AG04449 (cell line): ENCODE data around the gene PTPRK.

Source experiments
- CTCF ChIA-PET: fragments of 350-600 bp; formaldehyde crosslinking; extraction: SDS; loops from one replicate; lab custom pipeline; 2021; ENCODE audit warnings: antibody characterized with exemption; lab: Yijun Ruan, JAX
- POLR2A ChIA-PET: fragments of 400-600, 350-600 bp; formaldehyde crosslinking; extraction: SDS; loops from one replicate; lab custom pipeline; 2020; ENCODE audit warnings: antibody characterized with exemption, inconsistent platforms; lab: Yijun Ruan, JAX
- DNase-seq: peaks from one replicate; pipeline ENCODE4 v3.0.0-alpha.2; 2010; ENCODE audit warnings: low read depth, low spot score
- H3K4me3 ChIP-seq: 2 replicates; pipeline ENCODE4 v1.5.1; 2011; ENCODE audit warnings: low read depth, mild to moderate bottlenecking, control low read depth, low read length
- TF ChIP-seq, protein P1 (sequence below): IDR thresholded peaks from one replicate; pipeline ENCODE4 v1.5.1; 2011; ENCODE audit warnings: mild to moderate bottlenecking, moderate library complexity, low read length, control low read depth, inconsistent platforms; ENCODE audit not compliant: insufficient read depth; ENCODE audit errors: missing control alignments

The PTPRK gene

DNA sequence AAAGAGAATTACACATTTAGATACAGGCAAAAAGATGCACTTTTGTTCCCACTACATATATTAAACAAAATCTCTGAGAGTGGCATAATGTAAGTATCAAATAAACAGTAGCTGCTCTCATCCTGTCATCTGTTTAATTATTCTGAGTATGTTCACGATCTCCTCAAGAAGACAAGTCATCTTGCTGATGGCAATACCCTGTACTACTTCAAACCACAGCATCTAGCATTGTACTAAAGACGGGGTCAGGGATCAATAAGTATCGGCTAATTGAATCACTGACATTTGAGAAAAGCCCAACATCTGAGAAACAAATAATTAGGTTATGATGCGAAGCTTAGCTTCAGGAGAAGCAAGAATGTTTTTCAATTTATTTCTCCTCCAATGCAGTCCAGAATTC, 175.1 kb downstream of the PTPRK start:
- no peak for DNase-seq
- TF ChIP-seq, protein P1, sequence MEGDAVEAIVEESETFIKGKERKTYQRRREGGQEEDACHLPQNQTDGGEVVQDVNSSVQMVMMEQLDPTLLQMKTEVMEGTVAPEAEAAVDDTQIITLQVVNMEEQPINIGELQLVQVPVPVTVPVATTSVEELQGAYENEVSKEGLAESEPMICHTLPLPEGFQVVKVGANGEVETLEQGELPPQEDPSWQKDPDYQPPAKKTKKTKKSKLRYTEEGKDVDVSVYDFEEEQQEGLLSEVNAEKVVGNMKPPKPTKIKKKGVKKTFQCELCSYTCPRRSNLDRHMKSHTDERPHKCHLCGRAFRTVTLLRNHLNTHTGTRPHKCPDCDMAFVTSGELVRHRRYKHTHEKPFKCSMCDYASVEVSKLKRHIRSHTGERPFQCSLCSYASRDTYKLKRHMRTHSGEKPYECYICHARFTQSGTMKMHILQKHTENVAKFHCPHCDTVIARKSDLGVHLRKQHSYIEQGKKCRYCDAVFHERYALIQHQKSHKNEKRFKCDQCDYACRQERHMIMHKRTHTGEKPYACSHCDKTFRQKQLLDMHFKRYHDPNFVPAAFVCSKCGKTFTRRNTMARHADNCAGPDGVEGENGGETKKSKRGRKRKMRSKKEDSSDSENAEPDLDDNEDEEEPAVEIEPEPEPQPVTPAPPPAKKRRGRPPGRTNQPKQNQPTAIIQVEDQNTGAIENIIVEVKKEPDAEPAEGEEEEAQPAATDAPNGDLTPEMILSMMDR = no peak
- ChIA-PET CTCF (no interaction called here), POLR2A (no interaction called here)
- no peak overlapping the region for H3K4me3 ChIP-seq

DNA sequence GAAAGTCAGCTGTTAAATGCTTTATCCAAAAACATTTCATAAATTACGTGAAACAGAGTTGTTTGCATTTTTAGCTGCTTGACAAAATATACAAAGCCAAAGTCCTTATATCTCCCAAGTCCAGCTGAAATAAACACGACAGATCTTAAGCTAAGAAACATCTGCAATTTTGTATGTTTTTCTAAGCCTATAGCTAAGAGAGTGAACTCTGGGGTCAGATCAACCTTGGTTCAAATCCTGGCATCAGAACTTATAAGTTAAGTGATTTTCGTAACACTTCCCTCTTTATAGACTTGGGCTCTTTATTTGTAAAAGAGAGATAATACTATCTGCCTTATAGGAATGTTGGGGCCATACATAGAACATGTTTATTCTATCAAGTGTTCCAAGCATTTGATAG, 176.7 kb downstream of the PTPRK start:
- CTCF ChIA-PET = no interaction called here
- TF ChIP-seq, protein P1 = no peak
- H3K4me3 ChIP-seq = no peak overlapping the region
- no peak for DNase-seq
- POLR2A ChIA-PET = no interaction called here

DNA sequence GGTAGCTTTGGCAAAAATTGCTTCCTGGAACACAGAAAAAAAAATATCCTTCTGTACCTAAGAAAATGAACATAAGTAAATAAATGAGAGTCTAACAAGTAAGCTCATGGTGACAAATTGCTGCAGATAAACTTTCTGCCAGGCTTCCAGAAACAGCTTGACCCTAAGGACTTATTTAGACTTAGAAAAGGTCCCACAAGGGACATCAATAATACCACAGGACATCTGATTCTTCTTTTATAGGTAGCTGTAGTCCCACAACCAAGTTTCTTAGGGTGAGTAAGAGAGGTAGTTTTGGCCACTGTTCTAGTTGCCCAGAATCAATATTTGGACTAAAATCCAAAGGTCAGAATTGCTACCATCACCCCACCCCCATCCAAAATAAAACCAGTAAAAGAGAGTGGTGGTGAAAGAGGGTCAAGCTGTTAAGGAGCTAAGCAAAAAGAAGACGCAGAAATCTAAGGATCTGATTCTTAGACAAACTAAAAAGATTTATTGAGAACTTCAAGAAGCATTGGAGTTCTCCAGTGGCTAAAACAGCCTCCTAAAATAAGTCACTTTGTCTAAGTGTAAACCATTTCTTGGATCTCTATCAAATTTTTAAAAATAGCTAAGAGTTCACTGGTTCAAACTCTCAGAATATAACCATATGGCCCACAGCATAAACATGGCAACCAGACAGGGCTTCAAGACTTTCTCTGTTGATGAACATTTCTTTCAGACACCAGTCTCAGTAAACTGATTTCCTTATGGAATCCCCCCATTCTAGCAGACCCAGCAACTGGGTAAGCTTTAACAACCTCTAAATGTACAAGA, 180.6 kb downstream of the PTPRK start:
- no peak for DNase-seq
- POLR2A ChIA-PET = no interaction called here
- H3K4me3 ChIP-seq = no peak overlapping the region
- CTCF ChIA-PET = interaction anchor here (0.7 to 1.0 kb wide), 2 partner anchors 10 to 484 kb away, joined by 3 read pairs; no protein-coding TSS in a partner anchor
- TF ChIP-seq, protein P1 = no peak

DNA sequence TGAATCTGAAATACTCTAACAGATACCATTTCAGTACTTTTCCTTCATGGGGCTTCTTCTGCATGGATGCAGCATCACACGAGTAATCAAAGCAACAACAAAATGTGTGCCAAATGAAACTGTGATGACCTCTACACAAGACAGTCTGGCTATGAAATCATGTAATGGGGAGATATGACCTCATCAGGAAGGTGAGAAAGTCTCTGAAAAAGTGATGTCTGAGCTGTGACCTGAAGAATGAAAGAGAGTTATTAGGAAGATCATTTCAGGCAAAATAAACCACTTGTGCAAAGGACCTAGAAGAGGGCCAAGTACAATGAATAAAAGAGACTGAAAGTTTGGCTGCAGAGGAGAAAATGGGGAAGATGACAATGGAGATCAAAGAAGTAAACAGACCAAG, 182.8 kb downstream of the PTPRK start:
- DNase-seq = no peak
- POLR2A ChIA-PET = no interaction called here
- H3K4me3 ChIP-seq = no peak overlapping the region
- CTCF ChIA-PET = no interaction called here
- TF ChIP-seq, protein P1 = no peak

DNA sequence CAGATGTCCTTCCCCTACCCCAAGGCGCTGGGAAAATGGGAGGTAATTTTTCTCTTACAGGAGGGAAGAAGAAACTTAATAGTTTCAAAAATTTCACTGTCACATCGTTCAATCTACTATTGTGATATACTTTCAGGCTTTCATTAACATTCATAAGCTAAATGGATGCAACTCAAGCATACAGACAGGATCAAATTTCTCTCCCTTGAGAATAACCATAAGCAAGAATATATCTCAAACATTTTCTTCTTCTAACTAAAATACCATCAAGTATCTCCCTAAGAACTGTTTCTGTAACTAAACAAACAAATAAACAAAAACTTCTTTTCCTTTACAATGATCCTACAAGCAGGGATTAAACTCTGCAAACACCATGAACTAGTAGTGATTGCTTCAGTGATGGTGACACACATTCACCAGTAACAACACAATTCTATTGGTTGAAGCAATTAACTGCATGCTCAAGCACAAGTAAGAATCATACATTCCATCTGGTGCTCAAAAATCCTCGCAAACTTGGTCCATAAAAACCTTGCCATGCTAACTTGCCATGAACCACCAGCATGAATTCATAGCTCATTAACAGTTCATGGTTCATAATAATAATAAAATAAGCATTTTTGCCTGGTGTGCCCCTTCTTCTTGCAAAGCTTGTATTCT, 183.8 kb downstream of the PTPRK start:
- ChIA-PET POLR2A (no interaction called here), CTCF (no interaction called here)
- DNase-seq = no peak
- TF ChIP-seq, protein P1 = no peak
- no peak overlapping the region for H3K4me3 ChIP-seq

DNA sequence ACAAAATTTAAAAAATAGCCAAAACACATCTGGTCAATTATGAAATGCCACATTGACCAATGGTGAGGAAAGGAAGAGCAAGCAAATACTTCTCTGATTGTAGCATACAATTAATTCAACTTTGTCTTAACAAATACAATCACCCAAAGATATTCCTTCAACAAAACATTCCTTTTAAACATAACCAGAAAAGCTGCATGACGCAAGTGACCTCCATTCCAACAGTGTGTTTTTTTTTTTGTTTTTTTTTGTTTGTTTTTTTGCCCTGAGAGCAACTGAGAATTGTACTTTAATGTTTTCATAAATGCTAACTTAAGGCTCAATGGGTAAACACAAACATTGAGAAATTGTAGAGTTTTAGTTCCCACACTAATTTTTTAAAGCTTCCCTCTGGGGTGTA, 184.4 kb downstream of the PTPRK start:
- POLR2A ChIA-PET = no interaction called here
- no peak overlapping the region for H3K4me3 ChIP-seq
- no peak for DNase-seq
- TF ChIP-seq, protein P1 = no peak
- CTCF ChIA-PET = no interaction called here
